ENCODE results near the gene LRRK1. TPM values are rescaled to one million over a fixed set of nuclear protein-coding genes. Genes with fewer than 3 reads are reported as not detected.

LRRK1 gene
- total RNA-seq, 4 donors from 2014 or later: 7.1 to 29.3 (median 8.5) TPM

DNA sequence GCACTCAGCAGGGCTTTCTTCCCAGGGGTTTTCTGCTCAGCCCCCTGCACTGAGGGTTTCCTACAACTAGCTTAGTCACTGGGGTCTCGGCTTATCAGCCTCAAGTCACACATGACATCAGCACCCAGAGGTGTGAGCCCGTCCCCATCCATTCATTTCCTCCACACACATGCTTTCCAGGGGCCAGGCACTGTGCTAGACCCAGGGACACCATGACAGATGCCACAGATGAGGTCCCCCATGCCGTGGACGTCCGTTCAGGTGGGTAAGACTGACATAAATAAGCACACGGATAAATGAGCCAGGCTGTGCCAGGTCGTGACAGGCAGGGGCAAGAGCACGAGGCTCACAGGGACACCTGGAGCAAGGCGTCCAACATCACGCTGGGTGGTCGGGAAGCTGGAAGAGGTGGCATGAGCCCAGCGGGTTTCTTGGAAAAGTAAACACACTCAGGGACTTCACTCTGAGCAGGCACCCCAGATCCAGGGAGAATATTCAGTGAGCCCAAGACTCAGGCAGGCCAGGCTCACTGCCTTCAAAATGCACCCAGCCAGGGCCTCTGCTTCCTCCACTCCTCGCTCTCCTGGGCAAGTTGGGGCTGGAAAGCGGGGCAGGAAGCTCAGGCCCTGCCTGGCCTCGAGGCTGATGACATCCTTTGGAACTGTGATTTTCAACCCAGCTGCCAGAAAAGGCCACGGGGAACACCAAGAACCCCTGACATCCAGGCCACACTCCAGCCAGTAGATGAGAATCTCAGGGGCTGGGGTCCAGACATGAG is 193.4 kb downstream of the LRRK1 start:
- WGBS, 2 donors: 76 to 81% methylated on average over 16 of the region's 16 CpGs

DNA sequence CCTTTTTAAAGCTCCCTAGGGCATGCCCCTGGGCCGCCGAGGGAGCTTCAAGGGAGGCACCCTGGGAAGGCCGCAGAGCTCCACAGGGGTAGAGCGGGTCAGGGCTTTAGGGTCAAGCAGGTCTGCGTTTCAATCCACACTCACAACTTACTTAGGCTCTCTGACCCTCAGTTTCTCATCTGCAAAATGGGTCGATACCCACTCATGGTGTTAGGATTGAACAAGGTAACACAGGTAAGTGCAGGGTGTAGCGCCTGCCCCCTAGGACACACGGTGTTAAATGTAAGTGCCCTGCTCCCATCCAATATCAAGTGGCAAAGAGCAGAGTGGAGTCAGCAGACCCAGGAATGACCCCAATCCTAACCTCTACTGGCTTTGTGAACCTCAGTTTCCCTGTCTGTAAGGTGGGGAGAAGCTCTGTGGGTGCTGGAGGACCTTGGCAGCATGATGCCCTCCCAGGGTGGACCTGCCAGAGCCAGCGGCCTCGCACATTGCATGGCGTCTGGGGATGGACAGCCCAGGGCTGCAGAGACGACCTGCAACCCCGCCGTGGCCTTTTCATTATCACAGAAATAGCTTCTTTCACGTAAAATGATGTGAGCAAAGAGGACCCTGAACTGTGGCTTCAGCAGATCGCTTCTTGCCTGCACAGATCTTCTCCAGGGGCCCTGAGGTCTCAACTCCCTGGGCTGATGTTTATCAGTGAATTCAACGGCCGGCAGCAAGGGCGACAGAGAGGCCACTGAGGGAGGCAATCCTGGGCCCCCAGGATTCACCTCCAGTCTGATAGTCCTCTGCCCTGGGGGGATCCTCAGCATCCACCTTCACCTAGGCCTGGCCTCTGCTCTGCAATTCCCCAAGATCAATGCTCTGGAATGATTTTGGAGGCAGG is 194.2 kb downstream of the LRRK1 start:
- no peak overlapping the region for H3K4me3 ChIP-seq (replicated peaks in 1 of 3)
- H3K9me3 ChIP-seq: no peaks in the 10 kb centered on the region
- no peak overlapping the region for H3K27ac ChIP-seq
- H3K36me3 ChIP-seq: no peaks in the 10 kb centered on the region
- WGBS, 2 donors: 88 to 94% methylated on average over 12 to 18 of the region's 19 CpGs
- DNase-seq: no peak
- no peak for TF ChIP-seq POLR2A (IDR thresholded peaks at IDR 0.05)
- TF ChIP-seq, protein P1, sequence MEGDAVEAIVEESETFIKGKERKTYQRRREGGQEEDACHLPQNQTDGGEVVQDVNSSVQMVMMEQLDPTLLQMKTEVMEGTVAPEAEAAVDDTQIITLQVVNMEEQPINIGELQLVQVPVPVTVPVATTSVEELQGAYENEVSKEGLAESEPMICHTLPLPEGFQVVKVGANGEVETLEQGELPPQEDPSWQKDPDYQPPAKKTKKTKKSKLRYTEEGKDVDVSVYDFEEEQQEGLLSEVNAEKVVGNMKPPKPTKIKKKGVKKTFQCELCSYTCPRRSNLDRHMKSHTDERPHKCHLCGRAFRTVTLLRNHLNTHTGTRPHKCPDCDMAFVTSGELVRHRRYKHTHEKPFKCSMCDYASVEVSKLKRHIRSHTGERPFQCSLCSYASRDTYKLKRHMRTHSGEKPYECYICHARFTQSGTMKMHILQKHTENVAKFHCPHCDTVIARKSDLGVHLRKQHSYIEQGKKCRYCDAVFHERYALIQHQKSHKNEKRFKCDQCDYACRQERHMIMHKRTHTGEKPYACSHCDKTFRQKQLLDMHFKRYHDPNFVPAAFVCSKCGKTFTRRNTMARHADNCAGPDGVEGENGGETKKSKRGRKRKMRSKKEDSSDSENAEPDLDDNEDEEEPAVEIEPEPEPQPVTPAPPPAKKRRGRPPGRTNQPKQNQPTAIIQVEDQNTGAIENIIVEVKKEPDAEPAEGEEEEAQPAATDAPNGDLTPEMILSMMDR (IDR thresholded peaks at IDR 0.05): no peak
- intact Hi-C loops (cut with DNase I): no loop called here
- no peaks in the 10 kb centered on the region for H3K27me3 ChIP-seq
- peaks cover 8% of the 10 kb centered on the region in 2 donors for H3K4me1 ChIP-seq

More for the DNA sequence above, 193.4 kb downstream of the LRRK1 start:
- Histone ChIP-seq H3K36me3 (no peaks in the 10 kb centered on the region), H3K4me1 (peaks cover 8% of the 10 kb centered on the region in 2 donors), H3K27ac (no peak overlapping the region), H3K27me3 (no peaks in the 10 kb centered on the region), H3K4me3 (replicated peaks in 1 of 3) (no peak overlapping the region), H3K9me3 (no peaks in the 10 kb centered on the region)
- intact Hi-C loops (cut with DNase I): no loop called here
- DNase-seq: no peak
- TF ChIP-seq, protein P1 (IDR thresholded peaks at IDR 0.05): no peak
- TF ChIP-seq POLR2A (IDR thresholded peaks at IDR 0.05): no peak

DNA sequence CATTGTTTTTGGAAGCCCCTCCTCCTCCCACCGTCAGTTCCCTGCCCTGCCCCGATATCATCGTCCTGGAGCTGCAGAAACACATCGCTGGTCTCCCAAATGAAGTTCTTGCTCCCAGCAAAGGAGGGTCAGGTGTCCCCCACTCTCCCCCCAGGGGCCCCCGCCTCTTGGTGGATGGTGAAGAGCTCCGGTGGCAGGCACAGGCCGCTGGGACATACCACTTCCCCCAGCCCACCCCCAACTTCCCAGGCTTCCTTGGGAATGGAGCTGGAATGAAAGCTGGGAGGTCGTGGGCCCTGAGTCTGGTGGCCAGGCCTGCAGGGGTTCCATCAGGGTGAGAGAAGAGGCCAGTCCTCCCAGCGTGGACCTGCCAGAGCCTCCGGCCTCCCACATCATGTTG is 195.0 kb downstream of the LRRK1 start:
- H3K4me3 ChIP-seq (replicated peaks in 1 of 3): no peak overlapping the region
- H3K9me3 ChIP-seq: no peaks in the 10 kb centered on the region
- TF ChIP-seq, protein P1 (IDR thresholded peaks at IDR 0.05): no peak
- no peak for TF ChIP-seq POLR2A (IDR thresholded peaks at IDR 0.05)
- 43 to 63% methylated on average over 4 to 10 of the region's 10 CpGs for WGBS, 2 donors
- no peaks in the 10 kb centered on the region for H3K27me3 ChIP-seq
- H3K36me3 ChIP-seq: no peaks in the 10 kb centered on the region
- no peak overlapping the region for H3K27ac ChIP-seq
- peaks cover 8% of the 10 kb centered on the region in 2 donors for H3K4me1 ChIP-seq
- DNase-seq: no peak
- intact Hi-C loops (cut with DNase I): no loop called here

DNA sequence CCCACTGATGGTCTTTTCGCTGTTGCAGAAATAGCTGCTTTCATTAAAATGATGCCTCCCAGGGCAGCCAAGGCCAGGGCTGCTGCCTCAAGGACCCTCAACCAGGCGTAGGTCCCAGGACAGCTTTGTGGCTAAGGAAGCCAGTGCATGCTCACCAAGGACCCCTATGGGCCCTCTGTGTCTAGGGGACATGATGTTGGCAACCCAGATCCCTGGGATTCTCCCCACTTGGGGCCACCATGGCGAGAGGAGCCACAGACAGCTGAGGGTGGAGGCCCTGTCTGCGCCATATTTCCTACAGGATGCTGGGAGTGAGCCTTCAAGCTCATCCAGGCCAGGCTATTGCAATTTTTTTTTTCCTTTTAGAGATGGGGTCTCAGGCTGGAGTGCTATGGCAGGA is 195.5 kb downstream of the LRRK1 start:
- no peak overlapping the region for H3K4me3 ChIP-seq (replicated peaks in 1 of 3)
- DNase-seq: no peak
- intact Hi-C loops (cut with DNase I): no loop called here
- 96 to 100% methylated on average over 3 to 4 of the region's 4 CpGs for WGBS, 2 donors
- H3K36me3 ChIP-seq: no peaks in the 10 kb centered on the region
- H3K27ac ChIP-seq: no peak overlapping the region
- TF ChIP-seq, protein P1 (IDR thresholded peaks at IDR 0.05): no peak
- TF ChIP-seq POLR2A (IDR thresholded peaks at IDR 0.05): no peak
- H3K27me3 ChIP-seq: no peaks in the 10 kb centered on the region
- peaks cover 8% of the 10 kb centered on the region in 2 donors for H3K4me1 ChIP-seq
- no peaks in the 10 kb centered on the region for H3K9me3 ChIP-seq

Data from thyroid gland (tissue), 4 donors.